Brain microvascular endothelial cell (primary cell): ENCODE data around the gene GH2.
"Not testable (repeated sequence)": the region's sequence is repeated elsewhere in the genome, so short reads cannot be mapped to it uniquely, and the experiment has no call there.

Experiments
- DNase-seq: peaks from one replicate; pipeline ENCODE4 v3.0.0-alpha.2; 2020
- H3K27ac ChIP-seq: fragments of 250-450 bp; sonication (Bioruptor Pico); 2 replicates; pipeline ENCODE4 v1.5.1; 2020; ENCODE audit warnings: mild to moderate bottlenecking, moderate library complexity
- H3K27me3 ChIP-seq: fragments of 250-450 bp; sonication (Bioruptor Pico); replicated peaks from 2 replicates; pipeline ENCODE4 v1.5.1; 2020; ENCODE audit warnings: mild to moderate bottlenecking
- H3K36me3 ChIP-seq: fragments of 250-450 bp; sonication (Bioruptor Pico); replicated peaks from 2 replicates; pipeline ENCODE4 v1.5.1; 2020; ENCODE audit warnings: mild to moderate bottlenecking
- H3K4me3 ChIP-seq: 2 replicates; pipeline ENCODE4 v1.5.1; 2011; ENCODE audit warnings: low read depth, mild to moderate bottlenecking, control low read depth, low read length, moderate library complexity
- CTCF ChIP-seq: IDR thresholded peaks from 2 replicates; pipeline ENCODE4 v1.5.1; 2011; ENCODE audit warnings: low read depth, mild to moderate bottlenecking, moderate library complexity, low read length, control low read depth, inconsistent platforms; ENCODE audit errors: missing control alignments
- in situ Hi-C: cut with HindIII; loops from 2 replicates; pipeline ENCODE4 v1.10.0; 2017; ENCODE audit warnings: low sequenced_read_pairs, low pct_ligation_motif_present

GH2 gene

GRCh38 chr17:63911041-63911635 is 29.4 kb upstream of the GH2 start, which contains the start of gene CSHL1:
CSHL1 (minus strand) TSS chr17:63911258; CDS start chr17:63911196, 62 bp downstream.
- no peaks in the 10 kb centered on the region for H3K36me3 ChIP-seq
- DNase-seq: no peak
- in situ Hi-C loops: no loop called here
- no peak for TF ChIP-seq CTCF
- H3K4me3 ChIP-seq: no peak within 1 kb of the TSS
- H3K27me3 ChIP-seq: peaks cover 6% of the 10 kb centered on the region
- H3K27ac ChIP-seq: no peak within 1 kb of the TSS

GRCh38 chr17:63910096-63910495 is 28.4 kb upstream of the GH2 start:
- Histone ChIP-seq H3K4me3 (no peak overlapping the region), H3K27me3 (peaks cover 6% of the 10 kb centered on the region), H3K36me3 (no peaks in the 10 kb centered on the region), H3K27ac (no peak overlapping the region)
- in situ Hi-C loops: no loop called here
- no peak for TF ChIP-seq CTCF
- no peak for DNase-seq

GRCh38 chr17:63909586-63909985 is 27.8 kb upstream of the GH2 start:
- in situ Hi-C loops, DNase-seq, H3K4me3 ChIP-seq, H3K27ac ChIP-seq, H3K27me3 ChIP-seq, H3K36me3 ChIP-seq: not testable (repeated sequence)

- H3K27ac ChIP-seq, DNase-seq, in situ Hi-C loops, H3K36me3 ChIP-seq, H3K4me3 ChIP-seq, H3K27me3 ChIP-seq: not testable (repeated sequence)
- peak; percentile 47 for TF ChIP-seq CTCF
Measured at GRCh38 chr17:63907161-63907778, 25.5 kb upstream of the GH2 start.

GRCh38 chr17:63904796-63905195 is 23.1 kb upstream of the GH2 start:
- H3K27ac ChIP-seq, H3K36me3 ChIP-seq, H3K4me3 ChIP-seq, H3K27me3 ChIP-seq, in situ Hi-C loops, DNase-seq: not testable (repeated sequence)

- in situ Hi-C loops: not testable (repeated sequence)
- peak; percentile 49 for DNase-seq
Measured at GRCh38 chr17:63903787-63904201, 22.1 kb upstream of the GH2 start.

GRCh38 chr17:63901971-63902370 is 20.2 kb upstream of the GH2 start:
- not testable (repeated sequence) for H3K27me3 ChIP-seq

More at GRCh38 chr17:63903787-63904201, 22.1 kb upstream of the GH2 start:
- not testable (repeated sequence) for H3K36me3 ChIP-seq, H3K4me3 ChIP-seq, H3K27me3 ChIP-seq, H3K27ac ChIP-seq
- peak; percentile 26 for TF ChIP-seq CTCF

GRCh38 chr17:63898899-63899798 is 17.4 kb upstream of the GH2 start:
- H3K27ac ChIP-seq, in situ Hi-C loops, H3K4me3 ChIP-seq, H3K27me3 ChIP-seq, H3K36me3 ChIP-seq, DNase-seq: not testable (repeated sequence)

More at GRCh38 chr17:63901971-63902370, 20.2 kb upstream of the GH2 start:
- H3K27ac ChIP-seq, H3K4me3 ChIP-seq, H3K36me3 ChIP-seq, in situ Hi-C loops, DNase-seq: not testable (repeated sequence)

- H3K27me3 ChIP-seq, H3K4me3 ChIP-seq, DNase-seq, H3K36me3 ChIP-seq, H3K27ac ChIP-seq, in situ Hi-C loops: not testable (repeated sequence)
Measured at GRCh38 chr17:63896524-63897354, 15.0 kb upstream of the GH2 start, which contains the start of gene CSH1. CSH1 (minus strand) TSS chr17:63896574; CDS start chr17:63896511, 63 bp downstream.
